ENCODE results near the gene DBP.

DNA sequence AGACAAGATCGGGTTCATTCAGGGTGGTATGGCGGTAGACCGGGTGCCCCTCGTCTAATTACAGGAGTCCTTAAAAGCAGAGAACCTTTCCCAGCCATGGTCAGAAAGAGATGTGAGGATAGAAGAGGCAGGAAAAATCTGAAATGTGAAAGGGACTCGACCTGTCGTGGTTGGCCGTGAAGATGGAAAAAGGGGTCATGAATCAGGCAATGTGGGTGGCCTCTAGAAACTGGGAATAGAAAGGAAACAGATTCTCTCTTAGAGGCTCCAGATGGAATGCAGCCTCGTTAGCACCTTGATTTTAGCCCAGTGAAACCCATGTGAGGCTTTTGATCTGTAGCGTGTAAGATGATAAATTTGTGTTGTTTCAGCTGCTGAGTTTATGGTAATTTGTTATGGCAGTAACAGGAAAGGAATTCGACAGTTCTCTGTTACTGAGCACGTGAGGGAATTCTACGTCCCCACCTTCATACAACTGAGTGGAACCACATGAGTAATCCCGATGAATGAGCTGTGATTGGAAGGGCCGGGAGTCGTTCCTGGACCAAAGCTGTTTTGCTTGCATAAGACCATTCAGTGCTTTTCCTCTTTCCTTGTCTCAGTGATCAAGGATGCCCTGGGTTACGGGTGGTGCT, 19.8 kb upstream of the DBP start:
- TF ChIP-seq CTCF (conservative IDR thresholded peaks at IDR 0.05; ENCODE audit: low read depth, low read length) (no peak), EZH2 (IDR thresholded peaks at IDR 0.05; ENCODE audit: borderline replicate concordance, low read depth, low read length, poor library complexity, severe bottlenecking) (no peak)

Measured in A673 (cell line).